Ishikawa (cell line): ENCODE data around the gene ATP2A2.

Source experiments
- CEBPB ChIP-seq: IDR thresholded peaks from 2 replicates; pipeline ENCODE4 v1.6.1; 2012
- EP300 ChIP-seq: IDR thresholded peaks from 2 replicates; pipeline ENCODE4 v1.6.1; 2012; ENCODE audit warnings: borderline replicate concordance
- FOXM1 ChIP-seq: IDR thresholded peaks from 2 replicates; pipeline ENCODE4 v1.6.1; 2012; ENCODE audit warnings: low read depth, borderline replicate concordance
- MAX ChIP-seq: IDR thresholded peaks from 2 replicates; pipeline ENCODE4 v1.6.1; 2012
- NFIC ChIP-seq: IDR thresholded peaks from 2 replicates; pipeline ENCODE4 v1.6.1; 2012
- RAD21 ChIP-seq: IDR thresholded peaks from 2 replicates; pipeline ENCODE4 v1.6.1; 2012; ENCODE audit warnings: low read depth
- REST ChIP-seq: IDR thresholded peaks from 2 replicates; pipeline ENCODE4 v1.6.1; 2012; ENCODE audit warnings: low read depth, mild to moderate bottlenecking
- TAF1 ChIP-seq: IDR thresholded peaks from 2 replicates; pipeline ENCODE4 v1.6.1; 2012; ENCODE audit warnings: low read depth, mild to moderate bottlenecking
- TCF12 ChIP-seq: IDR thresholded peaks from 2 replicates; pipeline ENCODE4 v1.6.1; 2012; ENCODE audit warnings: low read depth
- TEAD4 ChIP-seq: IDR thresholded peaks from 2 replicates; pipeline ENCODE4 v1.6.1; 2012

- TF ChIP-seq FOXM1 = no peak
- no peak for TF ChIP-seq RAD21
- TF ChIP-seq EP300 = no peak
- no peak for TF ChIP-seq REST
- no peak for TF ChIP-seq MAX
- no peak for TF ChIP-seq TAF1
- no peak for TF ChIP-seq CEBPB
- no peak for TF ChIP-seq TEAD4
- TF ChIP-seq NFIC = no peak
- no peak for TF ChIP-seq TCF12
Observed at GRCh38 chr12:110310763-110311162, 29.7 kb downstream of the ATP2A2 start.
